NCI-H446 (cell line): Measurements from ENCODE around the gene TXNRD2.

Source experiments
- DNase-seq, 2 experiments: peaks; one replicate each; lab custom pipeline; 2025; lab: John Stamatoyannopoulos, UW

Gene TXNRD2

GRCh38 chr22:19862619-19863246 is 78.9 kb downstream of the TXNRD2 start:
- no peak for DNase-seq

GRCh38 chr22:19859861-19860510 is 81.6 kb downstream of the TXNRD2 start:
- no peak for DNase-seq

GRCh38 chr22:19857382-19857781 is 84.2 kb downstream of the TXNRD2 start:
- no peak for DNase-seq

- peak; percentile 60 to 68 for DNase-seq
Measured at GRCh38 chr22:19855504-19856409, 85.9 kb downstream of the TXNRD2 start.

GRCh38 chr22:19854778-19855503 is 86.7 kb downstream of the TXNRD2 start, which contains the start of the genes GNB1L and RTL10:
GNB1L (minus strand) TSS chr22:19854874; CDS start chr22:19821355, 33,519 bp downstream.
RTL10 (minus strand) TSS chr22:19854874; CDS start chr22:19852261, 2,613 bp downstream.
- peak; percentile 95 to 99 for DNase-seq

- DNase-seq = no peak
Measured at GRCh38 chr22:19853879-19854777, 87.5 kb downstream of the TXNRD2 start.

- DNase-seq = no peak
Measured at GRCh38 chr22:19853058-19853878, 88.3 kb downstream of the TXNRD2 start.

GRCh38 chr22:19852177-19852781 is 89.3 kb downstream of the TXNRD2 start:
- no peak for DNase-seq

- DNase-seq = no peak
Measured at GRCh38 chr22:19851291-19852176, 90.1 kb downstream of the TXNRD2 start.

- no peak for DNase-seq
Measured at GRCh38 chr22:19850763-19851109, 90.9 kb downstream of the TXNRD2 start.

GRCh38 chr22:19849835-19850762 is 91.5 kb downstream of the TXNRD2 start:
- DNase-seq = no peak

- DNase-seq = no peak
Measured at GRCh38 chr22:19848298-19849224, 93.1 kb downstream of the TXNRD2 start.

- DNase-seq = no peak
Measured at GRCh38 chr22:19847345-19847632, 94.3 kb downstream of the TXNRD2 start.

- no peak for DNase-seq
Measured at GRCh38 chr22:19846620-19847344, 94.8 kb downstream of the TXNRD2 start.

GRCh38 chr22:19845054-19845722 is 96.4 kb downstream of the TXNRD2 start:
- DNase-seq = no peak
